Thymus (tissue), 11 donors: ENCODE measurements around the gene SAMM50. TPM values are rescaled to one million over a fixed set of nuclear protein-coding genes. Genes with fewer than 3 reads are reported as not detected.

Experiments
- DNase-seq, 9 donors: peaks; one replicate each; pipeline ENCODE4 v3.0.0-alpha.2; 2013; ENCODE audit warnings: low spot score in 9 of 9, low read depth in 6 of 9, missing footprints in 1 of 9
- H3K27ac ChIP-seq, 2 donors: one replicate each; pipeline ENCODE4 v1.5.1; 2013; ENCODE audit warnings: control low read depth in 1 of 2, low read depth in 1 of 2, low read length in 1 of 2, mild to moderate bottlenecking in 1 of 2, moderate library complexity in 1 of 2
- H3K27me3 ChIP-seq, 2 donors: one replicate each; pipeline ENCODE4 v1.5.1; 2013; ENCODE audit warnings: low read length in 1 of 2; ENCODE audit not compliant: control insufficient read depth in 2 of 2, insufficient read depth in 1 of 2
- H3K36me3 ChIP-seq, 2 donors: one replicate each; pipeline ENCODE4 v1.5.1; 2013; ENCODE audit warnings: low read length in 1 of 2, mild to moderate bottlenecking in 1 of 2, moderate library complexity in 1 of 2; ENCODE audit not compliant: control insufficient read depth in 2 of 2, insufficient read depth in 2 of 2
- H3K4me1 ChIP-seq, 2 donors: one replicate each; pipeline ENCODE4 v1.5.1; 2013; ENCODE audit warnings: low read length in 2 of 2; ENCODE audit not compliant: control insufficient read depth in 2 of 2, insufficient read depth in 2 of 2
- H3K4me3 ChIP-seq, 2 donors: one replicate each; pipeline ENCODE4 v1.5.1; 2013; ENCODE audit warnings: low read length in 2 of 2, control low read depth in 1 of 2, mild to moderate bottlenecking in 1 of 2
- H3K9me3 ChIP-seq, 2 donors: one replicate each; pipeline ENCODE4 v1.5.1; 2013; ENCODE audit warnings: low read length in 1 of 2, mild to moderate bottlenecking in 1 of 2; ENCODE audit not compliant: control insufficient read depth in 2 of 2, insufficient read depth in 1 of 2
- WGBS: extraction: QIAGEN DNeasy Blood & Tissue Kit; methylation state at CpG from one replicate; pipeline ENCODE4 v1.1.7; 2013; 5-methylcytosine and 5-hydroxymethylcytosine counted together
- polyA plus RNA-seq: library from polyadenylated mRNA; stranded (reverse); fragments of 200-250 nt; gene quantifications from one replicate; pipeline ENCODE4 v1.2.3, GENCODE V29; 2013
- total RNA-seq: library from RNA; stranded (reverse); fragments of 120-200 nt; gene quantifications from one replicate; pipeline ENCODE4 v1.2.4, GENCODE V29; 2013
- donor health status: healthy.

Gene SAMM50
- total and polyA plus RNA-seq, 2 donors: 25.8 to 43.9 TPM

GRCh38 chr22:43953988-43954785 is 1.1 kb upstream of the SAMM50 start:
- Histone ChIP-seq H3K27me3 (peaks cover 3 to 10% of the 10 kb centered on the region in 2 donors), H3K36me3 (no peaks in the 10 kb centered on the region), H3K27ac (no peak overlapping the region), H3K9me3 (no peaks in the 10 kb centered on the region), H3K4me1 (peaks cover 14 to 20% of the 10 kb centered on the region in 2 donors), H3K4me3 (peak overlapping the region; percentile 75 to 93)
- 44% methylated on average over 7 of the region's 7 CpGs for WGBS
- no peak for DNase-seq

GRCh38 chr22:43955883-43956782 is 891 bp downstream of the SAMM50 start:
- Histone ChIP-seq H3K4me1 (peaks cover 14 to 20% of the 10 kb centered on the region in 2 donors), H3K9me3 (no peaks in the 10 kb centered on the region), H3K4me3 (peak overlapping the region; percentile 75 to 93), H3K27me3 (peaks cover 3 to 10% of the 10 kb centered on the region in 2 donors), H3K27ac (peak overlapping the region; percentile 47 to 69), H3K36me3 (no peaks in the 10 kb centered on the region)
- peak in 6 of 9 donors; percentile 9 to 50 (median 15) for DNase-seq
- 44% methylated on average over 17 of the region's 17 CpGs for WGBS

GRCh38 chr22:43956805-43957463 is 1.7 kb downstream of the SAMM50 start:
- Histone ChIP-seq H3K9me3 (no peaks in the 10 kb centered on the region), H3K4me1 (peaks cover 14 to 20% of the 10 kb centered on the region in 2 donors), H3K36me3 (no peaks in the 10 kb centered on the region), H3K27me3 (peaks cover 3 to 4% of the 10 kb centered on the region in 2 donors), H3K27ac (no peak overlapping the region), H3K4me3 (no peak overlapping the region)
- 93% methylated on average over 9 of the region's 9 CpGs for WGBS
- DNase-seq: no peak

- Histone ChIP-seq H3K9me3 (no peaks in the 10 kb centered on the region), H3K4me1 (peaks cover 14 to 20% of the 10 kb centered on the region in 2 donors), H3K27me3 (peaks cover 0 to 3% of the 10 kb centered on the region in 2 donors), H3K4me3 (no peak overlapping the region), H3K27ac (no peak overlapping the region), H3K36me3 (no peaks in the 10 kb centered on the region)
- WGBS: 97% methylated on average over 11 of the region's 11 CpGs
- no peak for DNase-seq
These were observed 2.6 kb downstream of the SAMM50 start for GRCh38 chr22:43957871-43958270.

GRCh38 chr22:43964314-43964857 is 9.1 kb downstream of the SAMM50 start:
- Histone ChIP-seq H3K36me3 (peaks cover 48 to 54% of the 10 kb centered on the region in 2 donors), H3K4me1 (no peaks in the 10 kb centered on the region), H3K27me3 (no peaks in the 10 kb centered on the region), H3K9me3 (no peaks in the 10 kb centered on the region), H3K4me3 (no peak overlapping the region), H3K27ac (no peak overlapping the region)
- no peak for DNase-seq
- 96% methylated on average over 10 of the region's 10 CpGs for WGBS

GRCh38 chr22:43967069-43967468 is 11.8 kb downstream of the SAMM50 start:
- Histone ChIP-seq H3K27me3 (no peaks in the 10 kb centered on the region), H3K4me3 (no peak overlapping the region), H3K4me1 (no peaks in the 10 kb centered on the region), H3K36me3 (peaks cover 64 to 70% of the 10 kb centered on the region in 2 donors), H3K9me3 (no peaks in the 10 kb centered on the region), H3K27ac (no peak overlapping the region)
- WGBS: 97% methylated on average over 7 of the region's 7 CpGs
- DNase-seq: no peak

GRCh38 chr22:43968614-43969013 is 13.4 kb downstream of the SAMM50 start:
- H3K9me3 ChIP-seq: no peaks in the 10 kb centered on the region
- H3K27me3 ChIP-seq: no peaks in the 10 kb centered on the region
- WGBS: over 99% methylated on average over 7 of the region's 7 CpGs
- H3K4me3 ChIP-seq: no peak overlapping the region
- peaks cover 72 to 79% of the 10 kb centered on the region in 2 donors for H3K36me3 ChIP-seq
- H3K4me1 ChIP-seq: no peaks in the 10 kb centered on the region
- H3K27ac ChIP-seq: no peak overlapping the region
- DNase-seq: no peak

GRCh38 chr22:43969021-43969878 is 14.0 kb downstream of the SAMM50 start:
- Histone ChIP-seq H3K27ac (no peak overlapping the region), H3K4me1 (no peaks in the 10 kb centered on the region), H3K36me3 (peaks cover 74 to 81% of the 10 kb centered on the region in 2 donors), H3K27me3 (no peaks in the 10 kb centered on the region), H3K4me3 (no peak overlapping the region), H3K9me3 (no peaks in the 10 kb centered on the region)
- 98% methylated on average over 19 of the region's 19 CpGs for WGBS
- no peak for DNase-seq
